NB4 (cell line): ENCODE measurements around the gene SRMS.

ENCODE experiments used
- DNase-seq: peaks from one replicate; pipeline ENCODE4 v3.0.0; 2010; ENCODE audit warnings: low read depth
- H3K4me3 ChIP-seq: one replicate; pipeline ENCODE4 v1.5.1; 2011; ENCODE audit warnings: mild to moderate bottlenecking, low read depth, low read length, moderate library complexity
- MYC ChIP-seq: IDR thresholded peaks from 2 replicates; pipeline ENCODE4 v1.6.1; 2011; ENCODE audit warnings: low read depth, low read length
- POLR2A ChIP-seq: IDR thresholded peaks from 2 replicates; pipeline ENCODE4 v1.6.1; 2011; ENCODE audit warnings: mild to moderate bottlenecking; ENCODE audit not compliant: insufficient read length; ENCODE audit errors: extremely low read depth
- TF ChIP-seq, protein P1 (sequence below): IDR thresholded peaks from 2 replicates; pipeline ENCODE4 v1.6.1; 2011; ENCODE audit warnings: low read depth, low read length
- TF ChIP-seq, protein P2 (sequence below): IDR thresholded peaks from one replicate; pipeline ENCODE4 v1.5.1; 2012; ENCODE audit warnings: low read depth, low read length

SRMS gene

DNA sequence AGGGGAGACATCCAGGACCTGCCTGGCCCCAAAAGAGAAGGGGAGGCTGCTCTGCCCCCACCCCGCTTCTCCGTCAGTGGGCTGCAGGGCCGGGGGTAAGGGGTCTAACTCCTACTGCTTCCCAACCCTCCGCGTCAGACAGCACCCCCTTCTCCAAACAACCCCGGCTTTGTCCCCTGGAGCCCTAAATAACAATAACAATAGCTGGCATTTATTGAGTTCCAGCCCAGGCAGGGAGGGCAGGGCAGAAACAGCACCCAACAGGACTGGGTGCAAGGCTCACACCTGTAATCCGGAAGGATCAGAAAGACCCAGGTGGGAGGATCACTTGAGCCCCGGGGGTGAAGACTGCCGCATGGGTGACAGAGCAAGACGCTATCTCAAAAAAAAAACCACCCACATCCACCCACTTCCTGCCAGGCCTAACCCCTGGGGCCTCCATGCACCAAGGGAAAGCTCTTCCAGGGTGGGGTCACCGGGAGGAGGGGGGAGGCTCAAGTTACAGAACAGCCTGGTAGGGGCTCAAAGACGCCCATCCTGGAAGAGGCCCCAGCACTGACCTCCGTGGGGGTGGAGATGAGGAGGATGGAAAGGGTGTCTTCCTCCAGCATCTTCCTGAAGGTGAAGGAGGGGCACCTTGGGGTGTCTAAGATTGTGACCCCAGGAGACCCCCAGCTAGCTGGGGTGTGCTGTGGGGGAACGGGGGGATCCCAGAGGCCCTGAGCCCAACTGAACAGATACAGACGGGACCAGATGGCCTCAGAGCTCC lies 5.1 kb upstream of the SRMS start:
- no peak overlapping the region for H3K4me3 ChIP-seq
- TF ChIP-seq MYC: peak; percentile 18; the same call in 1 of the 2 replicates
- TF ChIP-seq, protein P1, sequence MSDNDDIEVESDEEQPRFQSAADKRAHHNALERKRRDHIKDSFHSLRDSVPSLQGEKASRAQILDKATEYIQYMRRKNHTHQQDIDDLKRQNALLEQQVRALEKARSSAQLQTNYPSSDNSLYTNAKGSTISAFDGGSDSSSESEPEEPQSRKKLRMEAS: peak; percentile 63
- TF ChIP-seq POLR2A: no peak
- peak; percentile 86 for DNase-seq

DNA sequence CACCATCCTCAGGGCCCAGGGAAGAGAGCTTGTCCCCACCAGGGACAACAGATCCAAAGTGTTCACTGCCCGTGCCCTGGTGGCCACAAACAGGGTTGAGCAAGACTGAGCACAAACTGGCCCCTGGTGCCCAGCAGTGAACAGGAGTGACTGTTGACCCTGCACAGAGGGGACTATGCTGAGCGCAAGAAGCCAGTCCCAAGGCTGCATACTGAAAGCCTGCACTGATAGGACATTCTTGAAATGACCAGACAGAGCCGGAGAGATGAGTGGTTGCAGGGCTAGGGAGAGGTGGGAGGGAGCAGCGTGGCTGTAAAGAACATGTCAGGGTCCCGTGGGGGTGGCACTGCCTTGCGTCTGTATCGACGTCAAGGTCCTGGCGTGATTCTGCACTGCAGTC lies 3.5 kb upstream of the SRMS start:
- TF ChIP-seq, protein P1: no peak
- TF ChIP-seq, protein P2, sequence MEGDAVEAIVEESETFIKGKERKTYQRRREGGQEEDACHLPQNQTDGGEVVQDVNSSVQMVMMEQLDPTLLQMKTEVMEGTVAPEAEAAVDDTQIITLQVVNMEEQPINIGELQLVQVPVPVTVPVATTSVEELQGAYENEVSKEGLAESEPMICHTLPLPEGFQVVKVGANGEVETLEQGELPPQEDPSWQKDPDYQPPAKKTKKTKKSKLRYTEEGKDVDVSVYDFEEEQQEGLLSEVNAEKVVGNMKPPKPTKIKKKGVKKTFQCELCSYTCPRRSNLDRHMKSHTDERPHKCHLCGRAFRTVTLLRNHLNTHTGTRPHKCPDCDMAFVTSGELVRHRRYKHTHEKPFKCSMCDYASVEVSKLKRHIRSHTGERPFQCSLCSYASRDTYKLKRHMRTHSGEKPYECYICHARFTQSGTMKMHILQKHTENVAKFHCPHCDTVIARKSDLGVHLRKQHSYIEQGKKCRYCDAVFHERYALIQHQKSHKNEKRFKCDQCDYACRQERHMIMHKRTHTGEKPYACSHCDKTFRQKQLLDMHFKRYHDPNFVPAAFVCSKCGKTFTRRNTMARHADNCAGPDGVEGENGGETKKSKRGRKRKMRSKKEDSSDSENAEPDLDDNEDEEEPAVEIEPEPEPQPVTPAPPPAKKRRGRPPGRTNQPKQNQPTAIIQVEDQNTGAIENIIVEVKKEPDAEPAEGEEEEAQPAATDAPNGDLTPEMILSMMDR: no peak
- no peak for TF ChIP-seq POLR2A
- no peak for TF ChIP-seq MYC
- peak; percentile 56 for DNase-seq
- no peak overlapping the region for H3K4me3 ChIP-seq

- no peak for DNase-seq
- TF ChIP-seq, protein P1: no peak
- TF ChIP-seq POLR2A (no peak), MYC (no peak)
- TF ChIP-seq, protein P2: no peak
- H3K4me3 ChIP-seq: no peak overlapping the region
Measured at GRCh38 chr20:63549679-63550282, 2.2 kb upstream of the SRMS start.

DNA sequence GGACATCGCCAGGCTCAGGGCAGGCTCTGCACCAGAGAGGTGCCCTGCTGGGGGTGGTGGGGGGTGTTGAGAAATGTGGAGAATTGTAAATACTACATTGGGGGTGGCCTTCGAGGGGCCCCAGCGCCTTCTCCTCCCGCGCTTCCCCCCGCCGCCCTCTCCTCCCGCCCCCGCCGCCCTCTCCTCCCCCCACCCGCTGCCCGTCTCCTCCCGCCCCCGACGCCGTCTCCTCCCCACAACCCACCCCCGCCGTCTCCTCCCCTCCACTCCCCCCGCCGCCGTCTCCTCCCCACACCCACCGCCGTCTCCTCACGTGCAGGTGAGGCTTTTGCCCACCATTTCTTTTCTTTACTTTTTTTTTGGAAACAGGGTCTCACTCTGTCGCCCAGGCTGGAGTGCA lies 1.5 kb upstream of the SRMS start:
- no peak overlapping the region for H3K4me3 ChIP-seq
- DNase-seq: no peak
- TF ChIP-seq, protein P1: no peak
- TF ChIP-seq POLR2A: no peak
- TF ChIP-seq, protein P2: no peak
- no peak for TF ChIP-seq MYC

GRCh38 chr20:63548542-63548941 lies 993 bp upstream of the SRMS start:
- TF ChIP-seq MYC: no peak
- TF ChIP-seq, protein P1: no peak
- TF ChIP-seq, protein P2: no peak
- TF ChIP-seq POLR2A: no peak
- no peak overlapping the region for H3K4me3 ChIP-seq
- DNase-seq: no peak

DNA sequence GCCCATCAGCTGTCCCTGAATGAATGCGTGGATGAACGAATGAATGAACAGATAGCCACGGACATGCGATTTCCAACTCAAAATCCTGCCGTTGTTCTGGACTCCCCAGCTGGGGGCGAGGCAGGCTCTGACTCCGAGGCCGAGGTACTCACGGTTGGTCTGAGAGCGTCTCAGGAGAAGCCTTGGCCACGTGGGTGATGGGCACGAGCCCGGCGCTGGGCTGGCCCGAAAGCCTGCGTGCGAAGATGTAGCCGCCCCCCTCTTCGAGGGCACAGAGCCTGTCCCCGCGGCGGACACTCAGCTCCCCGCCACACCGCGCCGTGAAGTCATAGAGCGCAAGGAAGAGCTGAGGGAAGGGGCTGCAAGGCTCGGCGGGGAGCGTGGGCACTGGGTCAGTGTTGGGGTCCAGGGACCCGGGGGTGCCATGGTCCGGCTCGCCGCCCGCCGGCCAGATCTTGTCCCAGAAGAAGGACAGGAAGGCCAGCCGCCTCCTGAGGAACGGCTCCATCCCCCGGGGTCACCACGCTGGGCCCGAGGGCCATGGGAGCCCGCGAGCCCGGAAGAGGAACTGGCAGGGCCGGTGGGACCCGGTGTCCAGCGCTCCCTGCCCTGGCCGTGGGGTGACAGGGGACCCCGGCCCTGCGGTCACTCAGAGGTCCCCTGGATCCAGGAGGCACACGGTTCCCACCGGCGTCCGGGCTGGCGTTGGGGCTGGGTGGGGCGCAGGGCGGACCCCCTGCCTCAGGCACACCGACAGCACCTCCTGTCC lies 409 bp downstream of the SRMS start:
- TF ChIP-seq, protein P2: no peak
- TF ChIP-seq, protein P1: peak; percentile 26; the same call in 1 of the 2 replicates
- DNase-seq: no peak
- no peak overlapping the region for H3K4me3 ChIP-seq
